GM19193 (cell line): ENCODE measurements around the gene BABAM1.
A peak's percentile ranks its signal among the peaks of the same experiment; 100 is the strongest.

Source experiments
- POLR2A ChIP-seq: IDR thresholded peaks from 4 replicates; pipeline ENCODE4 v1.6.1; 2011; ENCODE audit not compliant: insufficient read depth, insufficient read length; ENCODE audit errors: extremely low read depth

Gene BABAM1

DNA sequence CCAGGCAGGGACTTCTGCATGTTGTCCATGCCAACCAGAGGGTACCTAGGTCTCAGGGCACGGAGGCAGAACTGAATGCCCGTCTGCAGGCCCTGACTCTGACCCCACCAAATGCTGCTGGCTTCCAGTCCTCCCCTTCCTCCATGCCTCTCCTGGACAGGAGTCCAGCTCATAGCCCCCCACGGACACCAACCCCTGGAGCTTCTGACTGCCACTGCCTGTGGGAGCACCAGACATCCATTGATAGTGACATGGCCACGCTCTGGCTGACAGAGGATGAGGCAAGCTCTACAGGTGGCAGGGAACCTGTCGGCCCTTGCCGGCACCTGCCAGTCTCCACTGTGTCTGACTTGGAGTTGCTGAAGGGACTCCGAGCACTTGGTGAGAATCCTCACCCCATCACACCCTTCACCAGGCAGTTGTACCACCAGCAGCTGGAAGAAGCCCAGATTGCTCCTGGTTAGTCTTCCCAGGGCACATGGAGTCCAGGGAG, 16.3 kb downstream of the BABAM1 start:
- TF ChIP-seq POLR2A = no peak

DNA sequence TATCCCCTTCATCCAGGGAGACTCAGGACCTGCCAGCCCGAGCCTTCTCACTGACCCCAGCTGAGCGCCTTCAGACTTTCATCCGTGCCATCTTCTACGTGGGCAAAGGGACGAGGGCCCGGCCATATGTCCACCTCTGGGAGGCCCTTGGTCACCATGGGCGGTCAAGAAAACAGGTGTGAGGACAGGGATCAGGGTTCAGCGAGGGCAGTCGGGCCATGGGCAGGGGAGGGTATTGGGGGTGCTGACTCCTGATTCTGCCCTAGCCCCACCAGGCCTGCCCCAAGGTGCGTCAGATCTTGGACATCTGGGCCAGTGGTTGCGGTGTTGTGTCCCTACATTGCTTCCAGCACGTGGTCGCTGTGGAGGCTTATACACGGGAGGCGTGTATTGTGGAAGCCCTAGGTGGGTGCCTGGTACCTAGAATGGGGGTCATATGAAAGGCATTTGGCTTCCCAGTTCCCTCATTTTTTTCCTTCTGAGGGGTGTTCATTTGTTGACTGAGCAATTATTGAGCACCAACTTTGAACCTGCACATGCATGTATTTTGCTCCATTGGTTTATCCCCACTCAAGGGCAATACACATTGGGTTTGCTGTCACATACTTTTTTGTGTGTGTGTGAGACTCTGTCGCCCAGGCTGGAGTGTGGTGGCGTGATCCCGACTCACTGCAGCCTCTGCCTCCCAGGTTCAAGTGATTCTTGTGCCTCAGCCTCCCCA, 18.3 kb downstream of the BABAM1 start:
- no peak for TF ChIP-seq POLR2A

GRCh38 chr19:17286263-17286662, 19.0 kb downstream of the BABAM1 start:
- no peak for TF ChIP-seq POLR2A

- TF ChIP-seq POLR2A = no peak
Observed at GRCh38 chr19:17286752-17287151, 19.5 kb downstream of the BABAM1 start.

DNA sequence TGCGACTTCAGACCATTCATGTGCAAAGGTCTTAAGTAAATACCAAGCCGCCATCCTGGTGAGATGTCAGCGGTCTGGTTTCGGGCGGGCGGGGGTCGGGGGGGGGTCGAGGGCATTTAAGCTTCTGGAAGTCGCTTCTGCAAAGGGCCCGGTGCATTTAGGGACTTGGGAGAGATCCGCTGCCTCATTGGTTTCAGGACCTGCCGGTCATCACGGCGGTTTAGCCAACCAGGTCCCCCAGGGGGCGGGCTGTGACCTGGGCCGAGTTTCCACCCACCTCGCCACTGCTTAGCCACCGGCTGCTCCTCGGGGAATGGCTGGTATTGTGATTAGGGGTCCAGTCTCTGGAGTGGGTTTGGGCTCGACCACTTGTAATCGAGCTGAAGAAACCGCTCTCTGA, 22.2 kb downstream of the BABAM1 start:
- TF ChIP-seq POLR2A = no peak

GRCh38 chr19:17292301-17293074, 25.2 kb downstream of the BABAM1 start:
- TF ChIP-seq POLR2A = no peak

DNA sequence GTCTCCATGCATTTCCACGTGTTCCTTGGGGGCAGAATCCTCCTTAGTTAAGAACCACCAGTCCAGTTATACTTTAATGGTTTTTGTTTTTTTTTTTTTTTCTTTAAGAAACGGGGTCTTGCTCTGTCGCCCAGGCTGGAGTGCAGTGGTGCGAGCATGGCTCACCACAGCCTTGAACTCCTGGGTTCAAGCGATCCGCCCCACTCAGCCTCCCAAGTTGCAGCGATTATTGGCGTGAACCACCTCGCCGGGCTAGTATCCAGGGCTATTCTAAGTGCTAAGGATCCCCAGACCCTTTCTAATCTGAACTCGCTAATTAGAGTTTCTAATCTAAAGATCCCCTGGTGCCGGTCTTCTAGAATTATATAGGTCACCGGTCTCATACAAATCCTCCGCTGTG, 26.4 kb downstream of the BABAM1 start:
- no peak for TF ChIP-seq POLR2A

GRCh38 chr19:17294051-17294891, 27.0 kb downstream of the BABAM1 start:
- no peak for TF ChIP-seq POLR2A

GRCh38 chr19:17296273-17296672, 29.0 kb downstream of the BABAM1 start:
- TF ChIP-seq POLR2A = no peak

DNA sequence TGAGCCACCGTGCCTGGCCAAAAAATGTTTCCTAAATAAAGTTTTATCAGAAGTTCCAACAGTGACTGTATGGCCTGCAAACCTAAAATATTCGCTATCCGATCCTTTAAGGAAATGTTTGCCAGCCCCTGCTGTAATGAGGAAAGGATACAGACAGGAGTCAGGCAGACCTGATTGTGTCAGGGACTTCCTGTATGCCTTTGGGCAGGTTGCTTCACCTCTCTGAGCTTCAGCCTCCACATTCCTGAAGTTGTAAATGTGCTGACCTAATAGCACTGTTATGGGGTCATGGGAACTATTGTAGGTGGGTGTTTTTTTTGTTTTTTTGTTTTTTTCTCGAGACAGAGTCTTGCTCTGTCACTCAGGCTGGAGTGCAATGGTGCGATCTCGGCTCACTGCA, 29.7 kb downstream of the BABAM1 start:
- no peak for TF ChIP-seq POLR2A

- TF ChIP-seq POLR2A = no peak
Observed at GRCh38 chr19:17300992-17301619, 33.9 kb downstream of the BABAM1 start.

GRCh38 chr19:17302391-17303166, 35.3 kb downstream of the BABAM1 start:
- TF ChIP-seq POLR2A = no peak

GRCh38 chr19:17303167-17303939, 36.1 kb downstream of the BABAM1 start, which contains the start of gene ABHD8:
Gene ABHD8 (minus strand): TSS chr19:17303425. CDS start chr19:17301616, 1,809 bp downstream.
- peak; percentile 37 for TF ChIP-seq POLR2A
